ENCODE measurements around the gene CHSY3.

Gene CHSY3
- total RNA-seq: 0 to 0.91 (median 0.18) reads per million in 4 experiments

- DNase-seq: no peak
Observed at GRCh38 chr5:129904102-129904666, at the start of gene CHSY3. CHSY3 (plus strand) TSS chr5:129904465.

- DNase-seq: no peak
Observed at GRCh38 chr5:129856325-129856724, 47.9 kb upstream of the CHSY3 start.

DNA sequence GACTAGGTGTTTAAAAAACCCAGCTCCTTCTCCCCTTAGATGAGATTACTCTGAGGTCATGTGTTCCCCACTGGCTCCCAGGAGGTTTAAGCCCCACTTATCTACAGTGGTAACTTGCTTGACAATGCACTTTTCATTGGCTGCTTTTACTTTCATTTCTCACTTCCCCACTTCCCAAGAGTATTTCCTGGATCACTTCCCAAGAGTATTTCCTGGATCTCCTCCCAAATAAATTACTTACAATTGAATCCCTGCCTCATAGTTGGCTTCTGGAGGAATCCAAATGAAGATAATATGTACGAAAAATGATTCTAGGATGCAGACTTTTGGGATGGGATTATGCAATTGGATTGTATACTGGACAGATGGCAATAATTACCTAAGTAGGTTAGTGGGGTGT is 47.1 kb upstream of the CHSY3 start:
- DNase-seq: no peak

- DNase-seq: no peak
Observed at GRCh38 chr5:129858131-129858675, 46.1 kb upstream of the CHSY3 start.

- no peak for DNase-seq
Observed at GRCh38 chr5:129884322-129884721, 19.9 kb upstream of the CHSY3 start.

DNA sequence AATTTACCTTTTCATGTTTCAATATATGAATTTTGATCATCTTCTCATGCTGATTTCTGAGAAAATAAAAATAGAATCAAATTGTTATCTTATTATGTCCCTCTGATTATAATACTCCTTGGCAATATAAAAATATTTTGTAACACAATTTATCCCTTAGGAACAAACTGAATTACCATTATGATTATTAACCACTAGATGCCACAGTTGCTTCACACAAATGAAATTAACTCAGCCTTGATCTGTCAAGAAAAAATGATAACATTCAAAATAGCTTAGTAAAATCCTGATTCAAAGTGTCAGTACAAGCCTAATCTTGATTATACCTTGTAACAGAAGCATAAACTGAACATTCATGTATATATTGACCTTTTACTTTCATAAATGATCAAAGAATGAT is 4.8 kb upstream of the CHSY3 start:
- DNase-seq: no peak

DNA sequence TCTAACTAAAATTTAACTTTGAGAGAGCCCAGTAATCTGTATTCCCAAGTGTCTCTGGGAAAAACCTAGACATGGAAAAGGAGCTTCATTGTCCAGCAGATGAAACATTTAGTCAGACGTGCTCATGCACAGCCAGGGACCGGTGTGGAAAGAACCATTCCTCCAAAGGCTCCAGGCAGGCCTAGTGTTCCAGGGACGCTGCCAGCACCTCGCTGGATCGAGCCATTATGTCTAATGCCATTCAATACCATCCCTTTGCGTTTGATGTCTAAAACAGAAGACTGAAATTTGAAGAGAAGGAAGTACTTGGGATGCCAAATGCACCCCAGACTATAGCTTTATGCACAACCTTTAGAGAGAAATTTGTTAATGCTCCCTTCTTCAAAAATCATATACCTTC is 1.4 kb upstream of the CHSY3 start:
- no peak for DNase-seq

DNA sequence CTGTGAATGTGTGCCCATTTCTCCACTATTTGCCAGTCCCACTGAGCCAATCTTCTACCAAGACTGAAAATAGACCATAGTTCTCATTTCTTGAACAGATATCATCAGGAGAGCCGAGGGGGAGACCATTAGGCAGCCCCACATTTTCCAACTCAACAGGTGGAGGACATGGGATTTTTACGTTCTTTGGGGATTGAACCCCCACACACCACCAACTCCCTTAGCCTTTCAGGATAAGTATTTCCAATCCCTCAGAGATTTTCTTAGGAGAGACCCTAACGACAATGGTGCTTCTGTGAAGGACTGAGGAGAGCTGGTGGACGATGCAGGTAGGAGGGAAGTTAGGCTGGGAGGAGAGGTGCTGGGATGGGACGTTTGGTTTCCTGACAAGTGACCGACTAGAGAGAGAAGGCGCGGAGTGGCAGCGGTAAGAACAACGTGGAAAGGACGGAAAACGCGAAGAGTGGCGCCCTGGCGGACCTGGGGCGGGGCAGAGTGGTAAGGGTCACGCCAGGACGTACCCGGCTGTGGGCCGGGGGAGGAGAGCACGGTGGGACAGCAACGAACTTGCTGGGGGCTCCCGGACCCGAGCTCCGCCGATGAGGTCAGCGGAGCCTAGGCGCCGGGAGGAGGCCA is 681 bp upstream of the CHSY3 start:
- DNase-seq: no peak

- DNase-seq: no peak
Observed at GRCh38 chr5:129904667-129905472, 605 bp downstream of the CHSY3 start.

GRCh38 chr5:129905473-129906176 is 1.4 kb downstream of the CHSY3 start:
- DNase-seq: no peak

GRCh38 chr5:129906177-129906887 is 2.1 kb downstream of the CHSY3 start:
- no peak for DNase-seq

- DNase-seq: no peak
Observed at GRCh38 chr5:129909225-129909624, 5.0 kb downstream of the CHSY3 start.

GRCh38 chr5:129912601-129913255 is 8.5 kb downstream of the CHSY3 start:
- no peak for DNase-seq

DNA sequence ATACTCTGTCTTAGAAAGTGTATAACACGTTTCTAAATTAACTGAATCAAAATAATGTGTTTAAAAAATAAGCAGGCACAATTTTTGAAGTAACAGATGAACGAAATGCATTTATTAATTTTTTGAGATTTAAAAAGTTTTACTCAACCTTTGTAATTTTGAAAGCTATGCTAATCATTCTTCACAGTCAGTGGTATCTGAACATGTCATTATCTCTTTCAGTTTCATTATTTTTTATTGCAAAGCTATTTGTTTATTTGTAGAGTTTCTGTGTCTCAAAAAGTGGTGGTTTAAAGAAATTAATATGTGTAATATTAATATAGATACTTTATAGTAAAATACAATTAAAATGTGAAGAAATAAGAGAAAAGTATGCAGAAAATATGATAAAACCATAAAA is 11.2 kb downstream of the CHSY3 start:
- no peak for DNase-seq

DNA sequence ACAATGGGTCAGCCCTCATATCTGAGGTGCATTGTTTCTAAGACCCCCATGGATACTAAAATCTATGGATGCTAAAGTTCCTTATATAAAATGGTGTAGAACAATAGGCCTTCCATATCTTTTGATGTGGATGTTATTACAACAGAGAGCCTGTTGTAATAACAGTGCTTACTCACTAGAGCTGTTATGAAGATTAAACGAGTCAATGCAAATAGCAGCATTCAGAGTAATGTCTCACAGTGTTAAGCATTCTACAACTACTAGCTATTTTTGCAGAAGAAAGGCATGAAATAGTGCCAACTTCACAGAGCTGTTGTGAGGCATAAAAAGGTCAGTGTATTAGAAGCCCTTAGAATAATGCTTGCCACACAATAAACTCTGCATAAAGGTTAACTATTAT is 13.0 kb downstream of the CHSY3 start:
- no peak for DNase-seq

- DNase-seq: no peak
Observed at GRCh38 chr5:129921204-129921603, 16.9 kb downstream of the CHSY3 start.

DNA sequence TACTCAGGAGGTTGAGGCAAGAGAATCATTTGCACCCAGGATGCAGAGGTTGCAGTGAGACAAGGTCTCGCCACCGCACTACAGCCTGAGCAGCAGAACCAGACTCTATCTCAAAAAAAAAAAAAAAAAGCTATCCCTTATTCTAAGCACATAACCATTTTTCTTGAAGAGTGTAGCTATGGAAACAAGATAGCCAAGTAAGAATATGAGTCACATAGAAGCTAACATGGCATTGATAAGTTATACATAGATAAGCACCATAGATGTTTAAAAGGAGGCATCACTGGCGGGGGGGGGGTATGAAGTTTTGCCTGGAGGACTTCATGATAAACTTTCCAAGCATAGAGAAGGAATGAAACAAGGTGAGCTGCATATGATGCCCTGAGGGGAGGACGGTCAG is 26.0 kb downstream of the CHSY3 start:
- no peak for DNase-seq

DNA sequence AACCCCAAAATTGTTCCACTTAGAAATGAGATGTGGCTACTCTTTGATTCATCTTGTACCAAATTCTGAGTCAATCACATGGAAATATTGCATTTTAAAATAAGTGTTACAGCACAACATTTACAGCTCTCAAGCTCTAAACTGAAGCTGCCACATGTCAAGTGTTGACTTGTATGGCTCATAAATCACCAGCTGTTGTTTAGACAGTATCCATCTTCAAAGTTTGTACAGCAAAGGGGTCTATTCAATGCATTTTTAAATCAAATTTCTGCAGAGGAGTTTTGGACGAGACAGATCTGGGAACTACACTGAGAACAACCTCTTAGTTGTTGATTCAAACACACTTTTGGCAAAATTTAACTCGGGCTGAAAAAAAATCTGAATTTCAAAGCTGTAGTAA is 31.4 kb downstream of the CHSY3 start:
- no peak for DNase-seq

DNA sequence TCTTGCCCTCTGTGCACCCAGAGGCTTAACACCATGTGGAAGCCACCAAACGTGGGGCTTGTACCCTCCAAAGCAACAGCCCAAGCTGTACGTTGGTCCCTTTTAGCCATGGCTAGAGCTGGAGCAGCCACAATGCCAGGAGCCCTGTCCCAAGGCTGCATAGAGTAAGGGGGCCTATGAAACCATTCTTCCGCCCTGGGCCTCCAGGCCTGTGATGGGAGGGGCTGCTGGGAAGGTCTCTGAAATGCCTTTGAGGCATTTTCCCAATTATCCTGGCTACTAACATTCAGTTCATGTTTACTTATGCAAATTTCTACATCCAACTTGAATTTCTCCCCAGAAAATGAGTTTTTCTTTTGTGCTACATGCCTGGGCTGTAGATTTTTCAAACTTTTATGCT is 33.8 kb downstream of the CHSY3 start:
- no peak for DNase-seq

DNA sequence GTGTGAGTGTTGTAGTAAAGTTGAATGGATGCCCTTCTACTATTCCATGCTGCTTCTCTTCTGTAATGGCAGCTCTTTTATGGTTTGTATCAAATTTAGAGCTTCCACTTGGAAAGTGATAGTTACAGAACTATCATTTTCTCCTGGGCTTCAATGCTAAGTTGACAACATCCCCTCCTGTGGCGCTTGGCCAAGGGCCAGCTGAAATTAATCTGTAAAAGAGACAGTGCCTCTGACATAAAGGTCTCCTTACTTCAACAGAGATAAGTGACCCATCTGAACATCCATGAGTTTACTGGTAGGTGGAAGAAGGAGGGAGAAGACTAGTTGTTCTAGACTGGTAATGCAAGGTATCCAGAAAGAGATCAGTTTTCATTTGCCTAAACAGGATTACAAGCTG is 39.7 kb downstream of the CHSY3 start:
- DNase-seq: no peak

GRCh38 chr5:129945028-129945427 is 40.8 kb downstream of the CHSY3 start:
- DNase-seq: no peak

GRCh38 chr5:129945774-129946270 is 41.6 kb downstream of the CHSY3 start:
- DNase-seq: no peak

Measured in effector CD8-positive, alpha-beta T cell (primary cell).